PC-3 (cell line): ENCODE data around the gene MRPL51. TPM values are rescaled to one million over a fixed set of nuclear protein-coding genes. Genes with fewer than 3 reads are reported as not detected.

Experiments
- ATAC-seq: fragments of 200-7000 bp; cut with Tn5 transposase; 2 replicates; pipeline ENCODE4 v1.9.1; 2020; ENCODE audit warnings: mild to moderate bottlenecking, moderate library complexity
- BruUV-seq: library from RNA; stranded (reverse); fragments of 400-500 nt; replicated peaks from 2 replicates; lab custom pipeline; 2021; lab: Mats Ljungman, UMichigan
- CTCF ChIA-PET: fragments of 300-600 bp; sonication (Branson Sonifier 250); formaldehyde crosslinking; loops from one replicate; lab custom pipeline; 2022; ENCODE audit warnings: antibody characterized with exemption; lab: Charles Lee
- POLR2A ChIA-PET: fragments of 300-600 bp; sonication (Branson Sonifier 250); formaldehyde crosslinking; loops from one replicate; lab custom pipeline; 2022; ENCODE audit warnings: antibody characterized with exemption; ENCODE audit not compliant: unreplicated experiment; lab: Charles Lee
- DNase-seq: peaks from one replicate; pipeline ENCODE4 v3.0.0-alpha.2; 2015
- H2AFZ ChIP-seq: fragments of 300-600 bp; sonication (generic); 2 replicates; pipeline ENCODE4 v1.6.0; 2016; ENCODE audit warnings: antibody characterized with exemption, low read length
- H3F3A ChIP-seq: fragments of 300-600 bp; sonication (generic); one replicate; pipeline ENCODE4 v1.6.0; 2017; ENCODE audit warnings: antibody characterized with exemption, low read length, control low read depth, mild to moderate bottlenecking; ENCODE audit not compliant: unreplicated experiment
- H3K27ac ChIP-seq: fragments of 300-600 bp; sonication (generic); 2 replicates; pipeline ENCODE4 v1.5.1; 2016; ENCODE audit warnings: mild to moderate bottlenecking, low read length
- H3K27me3 ChIP-seq: fragments of 300-600 bp; sonication (generic); 2 replicates; pipeline ENCODE4 v1.6.1; 2016; ENCODE audit warnings: low read length, mixed read lengths
- H3K36me3 ChIP-seq: fragments of 300-600 bp; sonication (generic); 2 replicates; pipeline ENCODE4 v1.6.1; 2016; ENCODE audit warnings: low read depth, mixed run types, low read length, mixed read lengths
- H3K4me1 ChIP-seq: fragments of 300-600 bp; sonication (generic); 2 replicates; pipeline ENCODE4 v1.5.1; 2016; ENCODE audit warnings: low read length; ENCODE audit not compliant: insufficient read depth
- H3K4me2 ChIP-seq: fragments of 300-600 bp; sonication (generic); 2 replicates; pipeline ENCODE4 v1.6.0; 2016; ENCODE audit warnings: low read length
- H3K4me3 ChIP-seq: fragments of 300-600 bp; sonication (generic); 2 replicates; pipeline ENCODE4 v1.5.1; 2016; ENCODE audit warnings: mild to moderate bottlenecking, low read length, mixed read lengths
- H3K79me2 ChIP-seq: fragments of 300-600 bp; sonication (generic); 2 replicates; pipeline ENCODE4 v1.6.1; 2017; ENCODE audit warnings: low read length, mixed read lengths
- H3K9ac ChIP-seq: fragments of 300-600 bp; sonication (generic); 2 replicates; pipeline ENCODE4 v1.6.0; 2016; ENCODE audit warnings: mild to moderate bottlenecking, low read length
- H3K9me2 ChIP-seq: fragments of 300-600 bp; sonication (generic); replicated peaks from 2 replicates; pipeline ENCODE4 v1.6.1; 2016; ENCODE audit warnings: mixed run types, low read length, mixed read lengths
- H3K9me3 ChIP-seq: fragments of 300-600 bp; sonication (generic); 2 replicates; pipeline ENCODE4 v1.6.1; 2016; ENCODE audit warnings: low read length, mixed read lengths
- H4K20me1 ChIP-seq: fragments of 300-600 bp; sonication (generic); 2 replicates; pipeline ENCODE4 v1.6.1; 2016; ENCODE audit warnings: low read length, mixed read lengths
- CTCF ChIP-seq: fragments of 300-600 bp; sonication (generic); conservative IDR thresholded peaks from 2 replicates; pipeline ENCODE4 v1.5.1; 2017; ENCODE audit warnings: antibody characterized with exemption, low read depth, mild to moderate bottlenecking, low read length
- EZH2 ChIP-seq: fragments of 300-600 bp; sonication (generic); IDR thresholded peaks from one replicate; pipeline ENCODE4 v1.6.1; 2017; ENCODE audit warnings: antibody characterized with exemption, mild to moderate bottlenecking, low read length; ENCODE audit not compliant: unreplicated experiment
- EZH2phosphoT487 ChIP-seq: fragments of 300-600 bp; sonication (generic); IDR thresholded peaks from 2 replicates; pipeline ENCODE4 v1.6.1; 2018; ENCODE audit warnings: mild to moderate bottlenecking, antibody characterized with exemption, low read length, borderline replicate concordance
- intact Hi-C: fragments of 100-400 bp; cut with micrococcal nuclease; formaldehyde crosslinking; loops from 2 replicates; pipeline ENCODE4 v1.9.0; 2023
- total RNA-seq: library from RNA; depleted of rRNA; stranded (reverse); fragments of >200 nt; gene quantifications from 2 replicates; pipeline ENCODE4 v1.2.3, GENCODE V29; 2014

Gene MRPL51
- total RNA-seq, 1 experiment from 2014 or later: 157 TPM

- Histone ChIP-seq H3K4me3 (no peak overlapping the region), H3K36me3 (peaks cover 4% of the 10 kb centered on the region; the same call in 1 of the 2 replicates), H2AFZ (no peak overlapping the region), H3K9me2 (no peaks in the 10 kb centered on the region), H3K27me3 (no peaks in the 10 kb centered on the region), H4K20me1 (no peaks in the 10 kb centered on the region), H3K4me1 (peaks cover 10% of the 10 kb centered on the region; the same call in 1 of the 2 replicates), H3K4me2 (no peak overlapping the region), H3K9me3 (no peaks in the 10 kb centered on the region), H3K79me2 (no peaks in the 10 kb centered on the region), H3K9ac (no peak overlapping the region), H3F3A (no peaks in the 10 kb centered on the region), H3K27ac (no peak overlapping the region)
- no peak for TF ChIP-seq EZH2phosphoT487
- TF ChIP-seq CTCF: no peak
- TF ChIP-seq EZH2: no peak
- no TSS peak for BruUV-seq
- no peak for ATAC-seq
- CTCF ChIA-PET: no interaction called here
- intact Hi-C loops: loop anchor here (2.0 kb wide), 1 partner anchor 33 kb away; no protein-coding TSS in a partner anchor
- POLR2A ChIA-PET: no interaction called here
- no peak for DNase-seq
Measured at GRCh38 chr12:6463858-6464257, 29.2 kb downstream of the MRPL51 start.

GRCh38 chr12:6463216-6463615 lies 29.8 kb downstream of the MRPL51 start:
- no peaks in the 10 kb centered on the region for H4K20me1 ChIP-seq
- BruUV-seq: no TSS peak
- peaks cover 4% of the 10 kb centered on the region; the same call in 1 of the 2 replicates for H3K36me3 ChIP-seq
- H3K9me3 ChIP-seq: no peaks in the 10 kb centered on the region
- no peaks in the 10 kb centered on the region for H3F3A ChIP-seq
- H3K4me2 ChIP-seq: no peak overlapping the region
- H2AFZ ChIP-seq: no peak overlapping the region
- DNase-seq: no peak
- ATAC-seq: no peak
- no peak for TF ChIP-seq CTCF
- no peak for TF ChIP-seq EZH2
- TF ChIP-seq EZH2phosphoT487: no peak
- no peaks in the 10 kb centered on the region for H3K27me3 ChIP-seq
- H3K9me2 ChIP-seq: no peaks in the 10 kb centered on the region
- ChIA-PET POLR2A (no interaction called here), CTCF (no interaction called here)
- intact Hi-C loops: no loop called here
- H3K79me2 ChIP-seq: no peaks in the 10 kb centered on the region
- no peak overlapping the region for H3K27ac ChIP-seq
- peaks cover 4% of the 10 kb centered on the region; the same call in 1 of the 2 replicates for H3K4me1 ChIP-seq
- H3K9ac ChIP-seq: no peak overlapping the region
- no peak overlapping the region for H3K4me3 ChIP-seq

- ATAC-seq (no peak), DNase-seq (no peak)
- BruUV-seq: no TSS peak
- ChIA-PET POLR2A (no interaction called here), CTCF (no interaction called here)
- no peak overlapping the region for H2AFZ ChIP-seq
- intact Hi-C loops: no loop called here
- H3K4me2 ChIP-seq: no peak overlapping the region
- H3K4me1 ChIP-seq: no peaks in the 10 kb centered on the region
- H3K27me3 ChIP-seq: no peaks in the 10 kb centered on the region
- no peak overlapping the region for H3K4me3 ChIP-seq
- H3K9me3 ChIP-seq: no peaks in the 10 kb centered on the region
- H3K9me2 ChIP-seq: no peaks in the 10 kb centered on the region
- H3F3A ChIP-seq: no peaks in the 10 kb centered on the region
- no peaks in the 10 kb centered on the region for H4K20me1 ChIP-seq
- no peak overlapping the region for H3K27ac ChIP-seq
- H3K9ac ChIP-seq: no peak overlapping the region
- peaks cover 4% of the 10 kb centered on the region; the same call in 1 of the 2 replicates for H3K36me3 ChIP-seq
- TF ChIP-seq EZH2phosphoT487 (no peak), CTCF (no peak), EZH2 (no peak)
- no peaks in the 10 kb centered on the region for H3K79me2 ChIP-seq
Measured at GRCh38 chr12:6462234-6462995, 30.6 kb downstream of the MRPL51 start.
